Stimulated activated memory B cell treated with anti-CD40 and anti-IgM and Interleukin-4, amounts not matched to agents 10 μg/mL and 1 μg/mL and 100 μg/mL, for 72 hours (primary cell): ENCODE results near the gene UGT1A7.

Experiments
- ATAC-seq: fragments of 150-1000 bp; cut with Tn5 transposase; 2 replicates; pipeline ENCODE4 v1.10.0; 2021
- H3K27ac Mint-ChIP-seq: one replicate; pipeline ENCODE4 v1.8.0; 2022; ENCODE audit warnings: mild to moderate bottlenecking, mixed read lengths
- H3K27me3 Mint-ChIP-seq: one replicate; pipeline ENCODE4 v1.8.0; 2022; ENCODE audit warnings: mixed read lengths
- H3K36me3 Mint-ChIP-seq: one replicate; pipeline ENCODE4 v1.8.0; 2022; ENCODE audit warnings: mixed read lengths
- H3K4me1 Mint-ChIP-seq: one replicate; pipeline ENCODE4 v1.8.0; 2022; ENCODE audit warnings: mixed read lengths
- H3K4me3 Mint-ChIP-seq: one replicate; pipeline ENCODE4 v1.8.0; 2022; ENCODE audit warnings: mild to moderate bottlenecking, moderate library complexity, mixed read lengths
- H3K9me3 Mint-ChIP-seq: one replicate; pipeline ENCODE4 v1.8.0; 2022; ENCODE audit warnings: mixed read lengths

UGT1A7 gene

GRCh38 chr2:233756429-233757081 lies 74.9 kb downstream of the UGT1A7 start:
- Mint-ChIP-seq H3K27me3 (peaks cover 8% of the 10 kb centered on the region), H3K9me3 (peaks cover 4% of the 10 kb centered on the region), H3K4me1 (no peaks in the 10 kb centered on the region), H3K27ac (no peak overlapping the region), H3K4me3 (no peak overlapping the region), H3K36me3 (no peaks in the 10 kb centered on the region)
- ATAC-seq: no peak

GRCh38 chr2:233758141-233758540 lies 76.4 kb downstream of the UGT1A7 start:
- H3K27ac Mint-ChIP-seq: no peak overlapping the region
- ATAC-seq: no peak
- no peaks in the 10 kb centered on the region for H3K9me3 Mint-ChIP-seq
- H3K27me3 Mint-ChIP-seq: peaks cover 9% of the 10 kb centered on the region
- H3K4me1 Mint-ChIP-seq: no peaks in the 10 kb centered on the region
- no peak overlapping the region for H3K4me3 Mint-ChIP-seq
- no peaks in the 10 kb centered on the region for H3K36me3 Mint-ChIP-seq

GRCh38 chr2:233758849-233759248 lies 77.1 kb downstream of the UGT1A7 start:
- Mint-ChIP-seq H3K36me3 (no peaks in the 10 kb centered on the region), H3K27me3 (peaks cover 16% of the 10 kb centered on the region)
- no peak for ATAC-seq

GRCh38 chr2:233760043-233760442 lies 78.3 kb downstream of the UGT1A7 start, which contains the start of gene UGT1A1:
UGT1A1 (plus strand) TSS chr2:233760270; CDS start chr2:233760288, 18 bp downstream.
- Mint-ChIP-seq H3K27me3 (peaks cover 24% of the 10 kb centered on the region), H3K4me3 (no peak within 1 kb of the TSS), H3K4me1 (no peaks in the 10 kb centered on the region), H3K36me3 (no peaks in the 10 kb centered on the region), H3K27ac (no peak within 1 kb of the TSS), H3K9me3 (no peaks in the 10 kb centered on the region)
- no peak for ATAC-seq

More at GRCh38 chr2:233758849-233759248, 77.1 kb downstream of the UGT1A7 start:
- H3K4me3 Mint-ChIP-seq: no peak overlapping the region
- no peaks in the 10 kb centered on the region for H3K9me3 Mint-ChIP-seq
- H3K4me1 Mint-ChIP-seq: no peaks in the 10 kb centered on the region
- no peak overlapping the region for H3K27ac Mint-ChIP-seq

- H3K4me3 Mint-ChIP-seq: no peak overlapping the region
- H3K36me3 Mint-ChIP-seq: no peaks in the 10 kb centered on the region
- H3K27me3 Mint-ChIP-seq: peaks cover 31% of the 10 kb centered on the region
- no peak for ATAC-seq
- no peak overlapping the region for H3K27ac Mint-ChIP-seq
- H3K9me3 Mint-ChIP-seq: no peaks in the 10 kb centered on the region
- no peaks in the 10 kb centered on the region for H3K4me1 Mint-ChIP-seq
Measured at GRCh38 chr2:233761040-233761769, 79.5 kb downstream of the UGT1A7 start.

- Mint-ChIP-seq H3K27me3 (peaks cover 42% of the 10 kb centered on the region), H3K4me1 (no peaks in the 10 kb centered on the region), H3K36me3 (no peaks in the 10 kb centered on the region), H3K9me3 (no peaks in the 10 kb centered on the region), H3K4me3 (no peak overlapping the region), H3K27ac (no peak overlapping the region)
- ATAC-seq: no peak
Measured at GRCh38 chr2:233764264-233764663, 82.6 kb downstream of the UGT1A7 start.

GRCh38 chr2:233764761-233765160 lies 83.1 kb downstream of the UGT1A7 start:
- Mint-ChIP-seq H3K27me3 (peaks cover 46% of the 10 kb centered on the region), H3K9me3 (no peaks in the 10 kb centered on the region), H3K4me1 (no peaks in the 10 kb centered on the region), H3K4me3 (no peak overlapping the region), H3K36me3 (no peaks in the 10 kb centered on the region), H3K27ac (no peak overlapping the region)
- no peak for ATAC-seq

GRCh38 chr2:233766416-233766815 lies 84.7 kb downstream of the UGT1A7 start:
- Mint-ChIP-seq H3K36me3 (no peaks in the 10 kb centered on the region), H3K27ac (no peak overlapping the region), H3K4me3 (no peak overlapping the region), H3K9me3 (no peaks in the 10 kb centered on the region), H3K27me3 (peaks cover 46% of the 10 kb centered on the region), H3K4me1 (no peaks in the 10 kb centered on the region)
- no peak for ATAC-seq

GRCh38 chr2:233768076-233768475 lies 86.4 kb downstream of the UGT1A7 start:
- H3K27ac Mint-ChIP-seq: no peak overlapping the region
- ATAC-seq: no peak
- no peaks in the 10 kb centered on the region for H3K4me1 Mint-ChIP-seq
- H3K4me3 Mint-ChIP-seq: no peak overlapping the region
- H3K36me3 Mint-ChIP-seq: no peaks in the 10 kb centered on the region
- no peaks in the 10 kb centered on the region for H3K9me3 Mint-ChIP-seq
- H3K27me3 Mint-ChIP-seq: peaks cover 46% of the 10 kb centered on the region

- peaks cover 34% of the 10 kb centered on the region for H3K27me3 Mint-ChIP-seq
- H3K27ac Mint-ChIP-seq: no peak overlapping the region
Measured at GRCh38 chr2:233769260-233769659, 87.6 kb downstream of the UGT1A7 start.

GRCh38 chr2:233772153-233772552 lies 90.5 kb downstream of the UGT1A7 start:
- peaks cover 32% of the 10 kb centered on the region for H3K27me3 Mint-ChIP-seq
- peaks cover 10% of the 10 kb centered on the region for H3K36me3 Mint-ChIP-seq
- no peaks in the 10 kb centered on the region for H3K4me1 Mint-ChIP-seq
- peaks cover 8% of the 10 kb centered on the region for H3K9me3 Mint-ChIP-seq
- ATAC-seq: no peak
- H3K27ac Mint-ChIP-seq: no peak overlapping the region
- no peak overlapping the region for H3K4me3 Mint-ChIP-seq

More at GRCh38 chr2:233769260-233769659, 87.6 kb downstream of the UGT1A7 start:
- H3K36me3 Mint-ChIP-seq: no peaks in the 10 kb centered on the region
- no peak overlapping the region for H3K4me3 Mint-ChIP-seq
- H3K4me1 Mint-ChIP-seq: no peaks in the 10 kb centered on the region
- H3K9me3 Mint-ChIP-seq: no peaks in the 10 kb centered on the region
- ATAC-seq: no peak

GRCh38 chr2:233772583-233772982 lies 90.9 kb downstream of the UGT1A7 start:
- no peak overlapping the region for H3K4me3 Mint-ChIP-seq
- H3K4me1 Mint-ChIP-seq: no peaks in the 10 kb centered on the region
- peaks cover 36% of the 10 kb centered on the region for H3K27me3 Mint-ChIP-seq
- peaks cover 8% of the 10 kb centered on the region for H3K9me3 Mint-ChIP-seq
- H3K27ac Mint-ChIP-seq: no peak overlapping the region
- peaks cover 10% of the 10 kb centered on the region for H3K36me3 Mint-ChIP-seq
- no peak for ATAC-seq

- Mint-ChIP-seq H3K36me3 (peaks cover 10% of the 10 kb centered on the region), H3K9me3 (peaks cover 8% of the 10 kb centered on the region), H3K4me1 (no peaks in the 10 kb centered on the region), H3K4me3 (no peak overlapping the region), H3K27ac (no peak overlapping the region), H3K27me3 (peaks cover 43% of the 10 kb centered on the region)
- ATAC-seq: no peak
Measured at GRCh38 chr2:233773854-233774253, 92.2 kb downstream of the UGT1A7 start.

GRCh38 chr2:233775414-233775813 lies 93.7 kb downstream of the UGT1A7 start:
- H3K27ac Mint-ChIP-seq: no peak overlapping the region
- peaks cover 8% of the 10 kb centered on the region for H3K9me3 Mint-ChIP-seq
- H3K36me3 Mint-ChIP-seq: peaks cover 10% of the 10 kb centered on the region
- no peak for ATAC-seq
- H3K4me3 Mint-ChIP-seq: no peak overlapping the region
- no peaks in the 10 kb centered on the region for H3K4me1 Mint-ChIP-seq
- peaks cover 48% of the 10 kb centered on the region for H3K27me3 Mint-ChIP-seq

- Mint-ChIP-seq H3K4me3 (no peak within 1 kb of the TSS), H3K36me3 (peaks cover 10% of the 10 kb centered on the region), H3K4me1 (no peaks in the 10 kb centered on the region), H3K27ac (no peak within 1 kb of the TSS), H3K27me3 (peaks cover 65% of the 10 kb centered on the region), H3K9me3 (peaks cover 10% of the 10 kb centered on the region)
- ATAC-seq: no peak
Measured at GRCh38 chr2:233778030-233778429, 96.3 kb downstream of the UGT1A7 start, which contains the start of gene MROH2A. MROH2A (plus strand) TSS chr2:233778330; CDS start chr2:233779359, 1,029 bp downstream.

GRCh38 chr2:233779722-233780121 lies 98.0 kb downstream of the UGT1A7 start:
- Mint-ChIP-seq H3K27ac (no peak overlapping the region), H3K36me3 (peaks cover 10% of the 10 kb centered on the region), H3K27me3 (peaks cover 76% of the 10 kb centered on the region), H3K4me1 (no peaks in the 10 kb centered on the region), H3K9me3 (peaks cover 10% of the 10 kb centered on the region), H3K4me3 (no peak overlapping the region)
- ATAC-seq: peak; percentile 54
